HFFc6 (cell line): Measurements from ENCODE around the gene SH2D3C. TPM values are rescaled to one million over a fixed set of nuclear protein-coding genes. Genes with fewer than 3 reads are reported as not detected.
A peak's percentile ranks its signal among the peaks of the same experiment; 100 is the strongest.

Experiments used
- DNase-seq: peaks from one replicate; pipeline ENCODE4 v3.0.0-alpha.2; 2018
- H3K27ac Mint-ChIP-seq: 2 replicates; pipeline ENCODE4 v1.8.0; 2020; ENCODE audit warnings: mild to moderate bottlenecking, mixed read lengths
- H3K27me3 Mint-ChIP-seq: 2 replicates; pipeline ENCODE4 v1.8.0; 2021; ENCODE audit warnings: mild to moderate bottlenecking, moderate library complexity, mixed read lengths; ENCODE audit not compliant: insufficient read depth
- H3K36me3 Mint-ChIP-seq: 2 replicates; pipeline ENCODE4 v1.8.0; 2021; ENCODE audit warnings: low read depth, mixed read lengths
- H3K4me1 Mint-ChIP-seq: 2 replicates; pipeline ENCODE4 v1.8.0; 2020; ENCODE audit warnings: low read depth, mixed read lengths
- H3K4me3 Mint-ChIP-seq: 2 replicates; pipeline ENCODE4 v1.8.0; 2020; ENCODE audit warnings: mild to moderate bottlenecking, moderate library complexity, mixed read lengths
- H3K9me3 Mint-ChIP-seq: 2 replicates; pipeline ENCODE4 v1.8.0; 2020; ENCODE audit warnings: mild to moderate bottlenecking, mixed read lengths
- CTCF ChIP-seq: fragments of 200-600 bp; sonication (generic); IDR thresholded peaks from 2 replicates; pipeline ENCODE4 v1.5.0; 2021; ENCODE audit warnings: antibody characterized with exemption, mild to moderate bottlenecking
- long read RNA-seq: library from polyadenylated mRNA; unstranded; transcript quantifications from one replicate; pipeline ENCODE4 v2.0.0, GENCODE V29; 2019
- total RNA-seq, 6 experiments: library from RNA; stranded (reverse); fragmentation: NEBNext Ultra II Directional; extraction: Animal tissue kit (Norgen Biotek cat#: 25700); gene quantifications; 2 replicates in 1 of 6; 3 replicates in 5 of 6; pipeline ENCODE4 v1.2.3, GENCODE V29; 2021

The SH2D3C gene, protein sequence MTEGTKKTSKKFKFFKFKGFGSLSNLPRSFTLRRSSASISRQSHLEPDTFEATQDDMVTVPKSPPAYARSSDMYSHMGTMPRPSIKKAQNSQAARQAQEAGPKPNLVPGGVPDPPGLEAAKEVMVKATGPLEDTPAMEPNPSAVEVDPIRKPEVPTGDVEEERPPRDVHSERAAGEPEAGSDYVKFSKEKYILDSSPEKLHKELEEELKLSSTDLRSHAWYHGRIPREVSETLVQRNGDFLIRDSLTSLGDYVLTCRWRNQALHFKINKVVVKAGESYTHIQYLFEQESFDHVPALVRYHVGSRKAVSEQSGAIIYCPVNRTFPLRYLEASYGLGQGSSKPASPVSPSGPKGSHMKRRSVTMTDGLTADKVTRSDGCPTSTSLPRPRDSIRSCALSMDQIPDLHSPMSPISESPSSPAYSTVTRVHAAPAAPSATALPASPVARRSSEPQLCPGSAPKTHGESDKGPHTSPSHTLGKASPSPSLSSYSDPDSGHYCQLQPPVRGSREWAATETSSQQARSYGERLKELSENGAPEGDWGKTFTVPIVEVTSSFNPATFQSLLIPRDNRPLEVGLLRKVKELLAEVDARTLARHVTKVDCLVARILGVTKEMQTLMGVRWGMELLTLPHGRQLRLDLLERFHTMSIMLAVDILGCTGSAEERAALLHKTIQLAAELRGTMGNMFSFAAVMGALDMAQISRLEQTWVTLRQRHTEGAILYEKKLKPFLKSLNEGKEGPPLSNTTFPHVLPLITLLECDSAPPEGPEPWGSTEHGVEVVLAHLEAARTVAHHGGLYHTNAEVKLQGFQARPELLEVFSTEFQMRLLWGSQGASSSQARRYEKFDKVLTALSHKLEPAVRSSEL
- total RNA-seq: not detected
- long read RNA-seq: 0 reads

DNA sequence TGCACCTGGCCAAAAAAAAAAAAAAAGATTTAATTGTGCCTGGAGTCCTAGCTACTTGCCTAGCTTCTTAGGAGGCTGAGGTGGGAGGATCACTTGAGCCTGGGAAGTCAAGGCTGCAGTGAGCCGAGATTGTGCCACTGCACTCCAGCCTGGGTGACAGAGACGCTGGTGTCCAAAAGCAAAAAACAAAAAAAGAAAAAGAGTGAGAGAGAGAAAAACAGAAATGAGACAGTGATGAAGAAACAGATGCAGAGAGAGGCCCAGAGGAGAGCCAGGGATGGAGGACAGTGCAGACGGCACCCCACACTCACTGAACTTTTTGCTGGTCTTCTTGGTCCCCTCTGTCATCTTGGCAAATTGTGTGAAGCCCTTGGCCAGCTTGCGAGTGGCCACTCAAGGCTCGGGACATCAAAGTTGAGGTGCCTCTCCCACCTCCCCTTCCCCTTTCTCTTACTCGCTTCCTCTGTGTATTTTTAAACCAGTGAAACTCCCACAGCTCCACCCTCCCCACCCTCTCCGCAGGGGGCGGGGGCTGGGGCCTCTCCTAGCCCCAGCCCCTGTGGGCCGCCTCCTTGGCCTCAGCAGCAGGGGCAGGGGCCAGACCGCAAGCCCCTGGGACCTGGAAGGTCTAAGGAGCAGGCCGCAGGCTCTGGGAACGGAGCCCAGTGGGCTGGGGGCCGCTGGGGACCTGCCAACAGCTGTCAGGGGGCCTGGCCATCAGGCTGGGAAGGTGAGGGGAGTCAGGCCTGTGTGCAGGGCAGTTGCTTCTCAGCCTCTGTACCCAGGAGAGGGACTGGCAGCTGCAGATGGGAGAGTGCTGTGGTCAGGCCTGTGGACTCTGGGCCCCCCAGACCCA, at the start of gene SH2D3C:
SH2D3C (minus strand) TSS at position 387 of the 856 bp plus-strand sequence; CDS start at position 348, 39 bp downstream.
- no peak within 1 kb of the TSS for H3K27ac Mint-ChIP-seq

DNA sequence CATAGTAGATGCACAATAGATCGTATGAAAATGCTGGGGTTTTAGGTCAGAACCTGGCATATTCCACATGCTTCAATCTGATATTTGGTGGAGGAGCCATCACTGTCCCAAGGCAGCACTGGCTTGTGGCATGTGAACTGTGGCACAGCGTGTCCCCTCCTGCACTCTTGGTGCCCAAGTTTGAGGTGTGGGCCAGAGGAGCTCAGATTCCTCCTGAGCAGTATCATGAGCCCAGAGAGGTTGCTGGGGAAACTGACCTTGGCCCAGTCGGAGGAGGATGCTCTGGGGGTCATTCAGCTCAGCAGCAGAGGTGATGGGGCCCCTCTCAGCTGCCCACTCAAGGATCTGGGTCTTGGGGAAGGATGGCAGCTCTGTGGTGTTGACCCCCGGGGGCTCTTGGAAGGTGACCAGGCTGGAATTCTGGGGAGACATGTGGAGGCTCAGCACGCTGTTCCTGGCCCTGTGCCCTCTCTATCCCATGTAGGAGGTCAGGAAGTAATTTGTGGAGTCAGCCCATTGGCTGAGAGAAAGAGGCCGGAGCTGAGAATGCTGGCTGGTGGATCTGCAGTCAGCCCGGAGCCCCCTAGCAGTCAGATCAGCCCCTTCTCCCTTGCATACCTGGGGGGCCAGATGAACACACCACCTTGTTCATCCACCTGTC, 47.9 kb upstream of the SH2D3C start:
- Mint-ChIP-seq H3K27me3 (peaks cover 3% of the 10 kb centered on the region; the same call in 1 of the 2 replicates), H3K36me3 (peaks cover 27% of the 10 kb centered on the region), H3K9me3 (no peaks in the 10 kb centered on the region), H3K27ac (peak overlapping the region; percentile 78; the same call in 1 of the 2 replicates), H3K4me1 (peaks cover 30% of the 10 kb centered on the region), H3K4me3 (no peak overlapping the region)
- DNase-seq: no peak
- TF ChIP-seq CTCF: no peak

More for the DNA sequence above, at the start of gene SH2D3C:
- TF ChIP-seq CTCF: no peak
- Mint-ChIP-seq H3K9me3 (no peaks in the 10 kb centered on the region), H3K4me3 (no peak within 1 kb of the TSS), H3K4me1 (no peaks in the 10 kb centered on the region), H3K27me3 (peaks cover 19% of the 10 kb centered on the region), H3K36me3 (no peaks in the 10 kb centered on the region)
- no peak for DNase-seq

DNA sequence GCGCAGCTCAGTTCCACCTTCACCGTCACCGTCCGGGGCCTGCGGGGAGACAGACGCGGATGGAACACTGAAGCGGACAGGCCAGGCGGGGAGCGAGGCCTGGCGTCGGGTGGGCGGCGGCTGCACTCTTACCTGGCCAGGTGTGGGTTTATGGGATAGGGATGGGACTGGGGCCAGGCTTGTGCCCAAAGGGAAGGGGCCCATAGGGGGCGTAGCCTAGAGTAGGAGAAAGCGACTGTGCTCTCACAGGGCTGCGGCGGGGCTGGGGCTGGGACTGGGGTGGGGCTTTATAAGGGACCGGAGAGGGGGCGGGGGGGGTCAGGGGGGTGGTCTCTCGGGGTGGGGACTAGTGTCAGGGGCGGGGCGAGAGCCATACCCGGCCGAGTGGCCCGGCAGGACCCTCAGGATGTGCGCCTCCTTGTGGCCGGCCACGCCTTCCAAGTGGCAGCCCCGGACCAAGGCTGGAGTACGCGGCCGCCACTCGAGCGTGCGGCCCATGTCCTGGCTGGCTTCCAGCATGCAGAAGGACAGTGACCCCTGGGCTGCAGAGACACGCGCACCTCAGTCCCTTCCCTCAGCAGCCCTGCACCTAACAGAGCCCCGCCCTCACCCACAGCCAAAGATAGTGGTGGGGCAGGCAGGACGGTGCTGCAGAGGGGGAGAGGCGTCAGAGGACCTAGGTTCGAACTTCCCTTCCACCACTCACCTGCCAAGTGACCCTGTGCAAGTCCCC, 47.0 kb upstream of the SH2D3C start:
- no peak overlapping the region for H3K4me3 Mint-ChIP-seq
- peaks cover 30% of the 10 kb centered on the region for H3K4me1 Mint-ChIP-seq
- DNase-seq: no peak
- TF ChIP-seq CTCF: peak; percentile 43; the same call in 1 of the 2 replicates
- H3K27ac Mint-ChIP-seq: no peak overlapping the region
- H3K9me3 Mint-ChIP-seq: no peaks in the 10 kb centered on the region
- peaks cover 4% of the 10 kb centered on the region; the same call in 1 of the 2 replicates for H3K27me3 Mint-ChIP-seq
- H3K36me3 Mint-ChIP-seq: peaks cover 22% of the 10 kb centered on the region

GRCh38 chr9:127822108-127822507, 43.6 kb upstream of the SH2D3C start:
- H3K36me3 Mint-ChIP-seq: peaks cover 29% of the 10 kb centered on the region
- no peak for DNase-seq
- H3K9me3 Mint-ChIP-seq: no peaks in the 10 kb centered on the region
- no peak overlapping the region for H3K4me3 Mint-ChIP-seq
- H3K27me3 Mint-ChIP-seq: peaks cover 6% of the 10 kb centered on the region
- TF ChIP-seq CTCF: no peak
- peaks cover 4% of the 10 kb centered on the region for H3K4me1 Mint-ChIP-seq
- H3K27ac Mint-ChIP-seq: no peak overlapping the region
